HUES48 (cell line): ENCODE measurements around the gene REEP6.

ENCODE experiments used
- H3K27ac ChIP-seq: one replicate; pipeline ENCODE4 v1.7.0; 2013; ENCODE audit warnings: low read depth, low read length, inconsistent platforms
- H3K27me3 ChIP-seq: 2 replicates; pipeline ENCODE4 v1.6.1; 2013; ENCODE audit warnings: mild to moderate bottlenecking, low read length; ENCODE audit not compliant: control insufficient read depth, insufficient read depth
- H3K36me3 ChIP-seq: 2 replicates; pipeline ENCODE4 v1.6.1; 2013; ENCODE audit warnings: low read length; ENCODE audit not compliant: control insufficient read depth, insufficient read depth
- H3K4me1 ChIP-seq: 2 replicates; pipeline ENCODE4 v1.6.1; 2013; ENCODE audit warnings: mild to moderate bottlenecking, low read length; ENCODE audit not compliant: control insufficient read depth, insufficient read depth
- H3K4me3 ChIP-seq: 2 replicates; pipeline ENCODE4 v1.5.1; 2013; ENCODE audit warnings: mild to moderate bottlenecking, low read depth, low read length
- H3K9ac ChIP-seq: 2 replicates; pipeline ENCODE4 v1.6.1; 2013; ENCODE audit warnings: mild to moderate bottlenecking, low read depth, low read length, moderate library complexity
- H3K9me3 ChIP-seq: 2 replicates; pipeline ENCODE4 v1.6.1; 2013; ENCODE audit warnings: low read length; ENCODE audit not compliant: control insufficient read depth, insufficient read depth

Gene REEP6

DNA sequence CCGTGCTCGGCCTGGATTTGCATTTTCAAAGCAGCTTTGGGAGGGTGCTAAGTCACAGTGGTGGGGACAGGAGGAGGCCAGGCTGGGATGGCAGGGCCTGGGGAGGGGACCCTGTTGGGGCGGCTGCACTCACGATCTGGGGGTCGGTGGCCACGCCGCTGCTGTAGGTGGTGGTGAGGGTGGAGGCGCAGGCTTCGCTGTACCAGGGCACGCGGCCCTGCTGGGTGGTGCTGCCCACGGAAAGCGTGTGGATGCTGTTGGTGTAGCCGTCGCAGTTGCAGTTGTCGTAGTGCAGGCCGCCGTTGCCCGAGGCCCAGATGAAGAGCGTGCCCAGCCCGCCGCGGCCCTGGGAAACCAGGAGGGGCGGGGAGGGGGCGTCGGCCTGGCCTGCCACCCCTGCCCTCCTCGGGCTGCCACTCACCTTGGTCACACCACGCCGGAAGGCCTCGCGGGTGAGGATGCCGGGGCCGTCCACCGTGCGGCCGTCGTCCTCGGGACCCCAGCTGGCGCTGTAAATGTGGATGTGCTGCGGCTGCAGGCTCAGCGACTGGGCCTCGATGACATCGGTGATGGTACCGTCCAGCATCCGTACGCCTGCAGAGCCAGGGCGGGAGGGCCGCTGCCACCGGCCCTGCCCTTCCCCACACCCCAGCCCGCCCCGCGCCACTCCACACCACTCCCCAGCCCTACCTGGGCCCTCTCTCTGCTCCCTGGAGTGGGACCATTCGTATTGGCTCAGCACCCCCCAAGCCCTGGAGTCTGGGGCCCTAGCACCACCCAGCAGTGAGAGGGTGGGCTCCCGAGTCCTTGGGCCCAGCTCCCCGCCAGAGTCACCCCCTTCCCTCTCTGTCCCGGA lies 4.0 kb upstream of the REEP6 start:
- no peak overlapping the region for H3K4me3 ChIP-seq
- H3K36me3 ChIP-seq, result no peaks in the 10 kb centered on the region
- no peak overlapping the region for H3K27ac ChIP-seq
- H3K9ac ChIP-seq, result no peak overlapping the region
- H3K4me1 ChIP-seq, result no peaks in the 10 kb centered on the region
- H3K9me3 ChIP-seq, result no peaks in the 10 kb centered on the region
- H3K27me3 ChIP-seq, result peaks cover 8% of the 10 kb centered on the region

DNA sequence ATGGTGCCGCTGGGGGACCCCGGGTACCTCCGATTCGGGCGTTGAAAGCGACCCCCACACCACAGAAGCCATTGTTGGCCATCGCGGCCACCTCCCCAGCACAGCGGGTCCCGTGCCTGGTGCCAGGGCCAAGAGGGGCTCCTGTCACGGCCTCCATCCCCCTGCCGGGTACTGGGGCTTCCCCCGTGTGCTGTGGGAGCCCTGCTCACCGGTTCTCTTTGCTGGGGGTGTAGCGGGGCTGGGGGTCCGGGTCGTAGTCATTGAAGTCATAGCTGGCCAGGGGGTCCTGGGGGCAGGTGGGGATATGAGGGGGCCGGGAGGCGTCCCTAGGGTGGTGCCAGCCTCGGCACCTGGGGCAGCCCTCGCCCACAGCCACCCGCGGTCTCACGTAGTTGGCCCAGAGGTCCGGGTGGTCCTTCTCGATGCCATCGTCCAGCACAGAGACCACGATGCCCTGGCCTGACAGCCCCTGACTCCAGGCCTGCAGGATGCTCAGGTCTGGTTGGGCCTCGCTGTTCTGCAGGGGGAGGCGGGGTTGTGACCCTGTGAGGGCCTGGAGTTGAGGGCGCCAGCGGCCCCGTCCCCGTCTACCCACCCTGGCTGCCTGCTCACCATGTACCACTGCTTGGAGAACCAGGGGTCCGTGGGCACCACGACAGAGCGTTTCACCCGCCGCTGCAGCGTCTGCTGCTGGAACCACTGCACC lies 3.3 kb upstream of the REEP6 start:
- Histone ChIP-seq H3K36me3 (no peaks in the 10 kb centered on the region), H3K27me3 (peaks cover 10% of the 10 kb centered on the region), H3K9me3 (no peaks in the 10 kb centered on the region), H3K4me1 (no peaks in the 10 kb centered on the region), H3K9ac (no peak overlapping the region), H3K4me3 (no peak overlapping the region), H3K27ac (no peak overlapping the region)

DNA sequence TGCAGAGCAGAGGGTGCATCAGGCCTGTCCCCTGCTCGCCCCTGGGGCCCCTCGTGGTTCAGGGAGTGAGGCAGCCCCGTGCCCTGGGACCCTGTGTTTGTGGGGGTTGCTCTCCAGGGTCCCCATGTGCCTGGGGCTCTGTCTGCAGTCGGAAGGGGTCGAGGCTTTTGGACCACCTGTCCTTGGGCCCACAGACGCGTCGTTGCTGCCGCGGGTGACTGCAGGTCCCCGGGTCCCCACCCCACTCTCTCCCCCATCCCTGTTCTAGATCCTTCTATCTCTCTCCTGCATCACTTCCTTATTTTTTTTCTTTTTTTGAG lies 2.7 kb upstream of the REEP6 start:
- Histone ChIP-seq H3K9ac (no peak overlapping the region), H3K27ac (no peak overlapping the region), H3K27me3 (peaks cover 10% of the 10 kb centered on the region), H3K4me3 (no peak overlapping the region), H3K4me1 (no peaks in the 10 kb centered on the region), H3K9me3 (no peaks in the 10 kb centered on the region), H3K36me3 (no peaks in the 10 kb centered on the region)

DNA sequence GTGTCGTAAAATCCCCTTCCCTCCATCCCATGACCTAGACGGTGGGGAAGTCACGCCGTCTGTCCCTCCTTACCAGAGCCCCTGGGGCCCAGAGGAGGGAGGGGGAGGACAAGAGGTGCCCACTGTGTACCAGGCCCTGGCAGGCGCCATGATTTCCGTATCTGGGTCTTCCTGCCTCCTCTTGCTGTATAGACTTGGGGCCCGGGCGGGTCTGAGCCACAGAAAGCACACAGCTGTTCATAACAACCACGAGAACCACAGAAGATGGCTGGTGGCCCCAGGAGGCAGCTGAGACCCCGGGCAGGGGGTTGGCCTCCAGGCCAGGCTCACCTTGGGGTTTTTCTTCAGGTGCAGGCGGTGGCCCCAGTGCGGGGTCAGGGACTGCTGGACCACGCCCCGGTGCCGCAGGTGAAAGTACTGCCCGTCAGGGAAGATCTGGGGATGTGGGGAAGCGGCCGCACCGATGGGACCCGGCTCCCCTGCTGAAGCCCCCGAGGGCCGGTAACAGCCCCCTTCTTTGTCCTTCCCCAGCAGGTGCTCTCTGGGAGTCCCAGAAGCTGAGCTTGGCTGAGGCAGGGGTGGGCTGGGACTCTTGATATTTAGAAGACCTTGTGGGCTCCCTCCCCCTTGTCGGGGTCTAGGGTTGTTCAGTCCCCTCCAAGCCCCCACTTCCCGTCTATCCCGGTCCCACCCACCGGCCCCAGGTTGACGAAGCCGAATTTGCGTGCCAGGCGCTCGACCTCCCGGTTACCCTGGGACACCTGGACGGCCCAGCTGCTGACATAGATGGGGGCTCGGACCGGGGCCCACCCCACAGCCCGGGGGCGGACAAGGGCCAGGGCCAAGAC lies 1.3 kb upstream of the REEP6 start:
- peak overlapping the region; percentile 29 for H3K27ac ChIP-seq
- no peaks in the 10 kb centered on the region for H3K4me1 ChIP-seq
- H3K9me3 ChIP-seq, result no peaks in the 10 kb centered on the region
- peaks cover 10% of the 10 kb centered on the region for H3K27me3 ChIP-seq
- no peaks in the 10 kb centered on the region for H3K36me3 ChIP-seq
- H3K9ac ChIP-seq, result no peak overlapping the region
- H3K4me3 ChIP-seq, result peak overlapping the region; percentile 78

DNA sequence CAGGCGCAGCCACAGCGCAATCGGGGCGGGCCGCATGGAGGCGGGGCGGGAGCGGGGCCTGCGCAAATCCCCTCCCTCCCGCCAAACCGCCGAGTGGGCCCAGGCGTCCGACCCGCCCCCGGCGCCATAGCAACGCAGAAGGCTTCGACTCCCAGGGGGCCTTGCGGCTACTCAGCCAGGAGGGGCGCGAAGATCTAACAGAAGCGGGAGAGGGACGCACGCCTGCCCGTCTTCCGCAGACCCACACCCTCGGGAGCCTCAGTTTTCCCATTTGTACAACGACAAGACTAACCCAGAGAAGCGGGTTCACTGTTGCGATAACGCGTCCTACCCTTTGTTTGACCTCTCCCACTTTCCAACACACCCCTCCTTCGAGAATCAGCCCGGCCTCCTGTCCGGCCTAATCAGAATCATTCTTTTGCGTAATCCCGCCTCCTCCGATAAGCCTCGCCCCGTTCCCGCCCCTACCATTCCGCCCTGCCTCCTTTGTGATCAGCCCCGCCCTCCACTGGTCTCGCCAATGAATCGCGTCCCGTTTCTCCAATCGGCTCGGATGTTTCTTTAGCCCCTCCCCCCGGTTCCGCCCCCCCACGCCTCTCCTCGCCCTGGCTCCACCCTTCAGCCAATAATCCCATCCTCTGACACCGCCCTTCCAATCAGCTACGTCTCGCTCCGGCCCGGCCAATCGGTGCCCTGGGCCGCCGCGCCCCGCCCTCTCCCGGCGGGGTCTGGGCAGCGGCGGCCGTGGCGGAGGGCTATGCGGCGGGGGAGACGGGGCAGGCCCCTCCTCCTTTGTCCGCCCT lies 469 bp upstream of the REEP6 start, which contains the start of gene PCSK4:
Gene PCSK4 (minus strand): TSS at position 40 of the 803 bp plus-strand sequence. CDS start 4 bp downstream, at position 36.
- Histone ChIP-seq H3K4me3 (peak within 1 kb of the TSS; percentile 78), H3K27ac (peak within 1 kb of the TSS; percentile 34), H3K27me3 (peaks cover 10% of the 10 kb centered on the region), H3K36me3 (no peaks in the 10 kb centered on the region), H3K4me1 (no peaks in the 10 kb centered on the region), H3K9ac (no peak within 1 kb of the TSS), H3K9me3 (no peaks in the 10 kb centered on the region)

DNA sequence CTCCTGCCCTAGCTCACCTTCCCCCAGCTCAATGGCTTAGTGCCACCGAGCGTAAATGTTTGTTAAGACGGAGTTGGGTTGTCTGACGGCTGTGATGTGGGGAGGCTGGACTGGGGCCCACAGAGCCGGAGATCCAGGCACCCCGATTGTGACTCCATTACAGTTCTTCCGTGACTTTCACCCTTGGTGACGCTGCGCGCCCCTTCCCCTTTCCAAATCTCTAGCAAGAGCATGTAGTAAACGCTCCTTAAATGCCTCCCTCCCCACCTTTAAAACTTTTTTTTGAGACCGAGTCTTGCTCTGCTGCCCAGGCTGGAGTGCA lies 829 bp downstream of the REEP6 start:
- Histone ChIP-seq H3K9me3 (no peaks in the 10 kb centered on the region), H3K27ac (no peak overlapping the region), H3K9ac (no peak overlapping the region), H3K27me3 (peaks cover 10% of the 10 kb centered on the region), H3K36me3 (no peaks in the 10 kb centered on the region), H3K4me1 (no peaks in the 10 kb centered on the region), H3K4me3 (peak overlapping the region; percentile 72; the same call in 1 of the 2 replicates)

DNA sequence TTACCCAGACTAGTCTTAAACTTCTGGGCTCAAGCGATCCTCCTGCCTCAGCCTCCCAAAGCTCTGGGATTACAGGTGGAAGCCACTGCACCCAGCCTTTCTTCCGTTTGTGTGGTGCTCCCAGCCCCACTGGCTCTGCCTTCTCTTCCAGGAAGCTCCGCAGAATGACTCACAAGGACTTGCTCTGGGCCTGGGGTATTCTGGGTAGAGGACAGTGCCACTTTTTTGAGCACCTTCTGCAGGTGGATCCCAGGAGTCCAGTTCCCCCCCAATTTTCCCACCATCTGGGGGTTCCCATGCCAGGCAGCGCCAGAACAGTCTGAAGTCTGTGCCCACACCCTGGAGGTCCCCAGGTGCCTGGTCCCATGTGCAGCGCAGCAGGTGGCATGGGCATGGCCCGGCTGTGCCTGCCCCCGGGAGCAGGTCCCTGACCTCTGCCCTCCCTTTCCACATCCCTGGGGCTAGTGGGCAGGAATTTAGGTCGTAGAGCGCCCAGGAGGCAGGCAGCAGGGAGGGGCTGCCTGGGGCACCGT lies 1.6 kb downstream of the REEP6 start:
- no peaks in the 10 kb centered on the region for H3K4me1 ChIP-seq
- H3K4me3 ChIP-seq, result no peak overlapping the region
- no peaks in the 10 kb centered on the region for H3K36me3 ChIP-seq
- H3K27me3 ChIP-seq, result peaks cover 10% of the 10 kb centered on the region
- H3K9ac ChIP-seq, result no peak overlapping the region
- no peaks in the 10 kb centered on the region for H3K9me3 ChIP-seq
- H3K27ac ChIP-seq, result no peak overlapping the region

DNA sequence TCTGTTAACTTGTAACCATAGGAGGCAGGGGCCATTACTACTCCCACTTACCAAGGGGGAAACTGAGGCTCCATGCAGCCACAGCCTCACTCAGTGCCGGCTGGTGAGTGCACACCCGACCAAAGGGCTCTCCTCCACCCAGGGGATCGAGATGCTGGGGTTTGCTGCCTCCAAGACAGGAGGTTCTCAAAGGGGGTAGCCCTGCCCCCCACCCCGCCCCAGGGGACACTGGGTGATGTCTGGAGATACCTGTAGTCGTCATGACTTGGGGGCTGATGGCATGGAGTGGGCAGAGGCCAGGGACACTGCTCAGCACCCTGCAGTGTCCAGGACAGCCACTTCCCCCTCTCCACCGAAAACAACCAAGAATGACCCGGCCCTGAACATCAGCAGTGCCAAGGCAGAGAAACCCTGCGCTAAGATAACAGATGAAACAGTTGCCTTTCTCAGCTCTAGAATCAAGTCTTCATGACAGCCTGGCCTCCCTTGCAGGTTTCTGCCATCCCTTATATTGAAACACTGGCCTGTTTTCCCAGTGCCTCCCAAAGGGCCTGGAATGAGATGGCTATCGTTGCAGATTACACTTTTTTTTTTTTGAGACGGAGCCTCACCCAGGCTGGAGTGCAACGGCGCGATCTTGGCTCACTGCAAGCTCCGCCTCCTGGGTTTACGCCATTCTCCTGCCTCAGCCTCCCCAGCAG lies 3.3 kb downstream of the REEP6 start:
- H3K9ac ChIP-seq, result no peak overlapping the region
- peaks cover 10% of the 10 kb centered on the region for H3K27me3 ChIP-seq
- H3K4me1 ChIP-seq, result no peaks in the 10 kb centered on the region

DNA sequence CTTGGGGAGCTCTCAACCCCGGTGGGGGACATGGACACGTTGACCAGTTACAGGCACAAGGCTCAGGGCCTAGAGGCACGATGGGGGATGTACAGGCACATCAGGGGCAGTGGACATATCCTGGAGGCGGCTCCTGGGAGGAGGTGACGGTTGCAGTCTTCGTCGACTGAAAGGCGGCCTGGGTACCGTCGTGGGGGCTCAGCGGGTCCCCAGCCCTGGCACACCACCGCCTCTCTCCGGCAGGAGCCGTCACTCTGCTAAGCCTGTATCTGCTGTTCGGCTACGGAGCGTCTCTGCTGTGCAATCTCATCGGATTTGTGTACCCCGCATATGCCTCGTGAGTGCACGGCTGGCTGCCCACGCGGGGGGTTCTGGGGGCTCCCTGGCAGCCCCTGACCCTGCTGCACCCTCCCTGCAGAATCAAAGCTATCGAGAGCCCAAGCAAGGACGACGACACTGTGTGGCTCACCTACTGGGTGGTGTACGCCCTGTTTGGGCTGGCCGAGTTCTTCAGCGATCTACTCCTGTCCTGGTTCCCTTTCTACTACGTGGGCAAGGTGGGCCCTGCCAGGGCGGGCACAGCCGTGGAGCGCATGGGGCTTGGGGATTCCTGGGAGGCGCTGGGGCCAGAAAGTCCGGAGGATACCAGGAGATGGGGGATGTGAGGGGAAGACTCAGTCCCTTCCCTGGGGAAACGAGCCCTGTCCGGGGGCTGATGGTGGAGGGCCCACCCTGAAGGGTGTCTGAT lies 4.2 kb downstream of the REEP6 start:
- H3K27ac ChIP-seq, result no peak overlapping the region
- no peak overlapping the region for H3K4me3 ChIP-seq
- H3K9ac ChIP-seq, result no peak overlapping the region
- no peaks in the 10 kb centered on the region for H3K36me3 ChIP-seq
- no peaks in the 10 kb centered on the region; the same call in 1 of the 2 replicates for H3K9me3 ChIP-seq
- H3K4me1 ChIP-seq, result no peaks in the 10 kb centered on the region
- peaks cover 10% of the 10 kb centered on the region for H3K27me3 ChIP-seq

More for the DNA sequence above, 3.3 kb downstream of the REEP6 start:
- H3K4me3 ChIP-seq, result no peak overlapping the region
- no peak overlapping the region for H3K27ac ChIP-seq
- H3K9me3 ChIP-seq, result no peaks in the 10 kb centered on the region
- no peaks in the 10 kb centered on the region for H3K36me3 ChIP-seq
